Endothelial cell of umbilical vein (primary cell): ENCODE measurements around the gene POLR3G. TPM values are rescaled to one million over a fixed set of nuclear protein-coding genes. Genes with fewer than 3 reads are reported as not detected.

Source experiments
- BruUV-seq: library from RNA; stranded (reverse); fragments of 400-500 nt; replicated peaks from 2 replicates; lab custom pipeline; 2021; lab: Mats Ljungman, UMichigan
- CTCF ChIA-PET: fragments of 300-600, 350-600 bp; sonication (Branson Sonifier 250); formaldehyde crosslinking; loops from one replicate; lab custom pipeline; 2021; ENCODE audit warnings: antibody characterized with exemption, inconsistent platforms; lab: Charles Lee
- POLR2A ChIA-PET: fragments of 300-600, 350-600 bp; sonication (Branson Sonifier 250); formaldehyde crosslinking; loops from one replicate; lab custom pipeline; 2021; ENCODE audit warnings: antibody characterized with exemption, inconsistent platforms; lab: Charles Lee
- DNase-seq: peaks from one replicate; pipeline ENCODE4 v3.0.0-alpha.2; 2011; ENCODE audit warnings: low read depth, low spot score
- FAIRE-seq: peaks from 2 replicates; lab custom pipeline; 2011; peaks lifted over from hg19 to GRCh38; lab: Jason Lieb, UNC
- H2AFZ ChIP-seq: 2 replicates; pipeline ENCODE4 v1.6.0; 2012; ENCODE audit warnings: low read depth, low read length, control low read depth, inconsistent platforms
- H3K27ac ChIP-seq: 2 replicates; pipeline ENCODE4 v1.5.1; 2011; ENCODE audit warnings: low read depth, mild to moderate bottlenecking, control low read depth, low read length, moderate library complexity; ENCODE audit not compliant: insufficient read depth
- H3K27me3 ChIP-seq, 2 experiments: 2 replicates each; pipeline versions ENCODE4 v1.6.0 to v1.6.1; 2011; ENCODE audit warnings: low read length in 2 of 2, mixed read lengths in 1 of 2; ENCODE audit not compliant: control insufficient read depth in 2 of 2, insufficient read depth in 2 of 2
- H3K36me3 ChIP-seq, 2 experiments: 2 replicates in 1 of 2; 3 replicates in 1 of 2; pipeline ENCODE4 v1.5.1; 2011; ENCODE audit warnings: low read length in 2 of 2, mild to moderate bottlenecking in 1 of 2, moderate library complexity in 1 of 2; ENCODE audit not compliant: control insufficient read depth in 2 of 2, insufficient read depth in 2 of 2; ENCODE audit errors: extremely low read depth in 1 of 2
- H3K4me1 ChIP-seq: 3 replicates; pipeline ENCODE4 v1.5.1; 2011; ENCODE audit warnings: mild to moderate bottlenecking, low read length; ENCODE audit not compliant: control insufficient read depth, insufficient read depth; ENCODE audit errors: extremely low read depth
- H3K4me2 ChIP-seq: 2 replicates; pipeline ENCODE4 v1.6.1; 2011; ENCODE audit warnings: low read length, control low read depth, mixed read lengths; ENCODE audit not compliant: insufficient read depth
- H3K4me3 ChIP-seq, 3 experiments: fragments of 200-600 bp in 1 of 3; sonication (generic), shearing (Covaris generic) in 1 of 3; replicated peaks in 1 of 3; 2 replicates each; pipeline ENCODE4 v1.5.1; 2011 to 2016; ENCODE audit warnings: control low read depth in 3 of 3, low read length in 3 of 3, mild to moderate bottlenecking in 2 of 3, inconsistent platforms in 1 of 3, low read depth in 1 of 3, moderate library complexity in 1 of 3; ENCODE audit not compliant: insufficient read depth in 1 of 3
- H3K79me2 ChIP-seq: 2 replicates; pipeline ENCODE4 v1.6.0; 2012; ENCODE audit warnings: low read length, inconsistent platforms; ENCODE audit not compliant: control insufficient read depth, insufficient read depth
- H3K9ac ChIP-seq: replicated peaks from 2 replicates; pipeline ENCODE3; 2011; ENCODE audit warnings: low read length, control low read depth; ENCODE audit not compliant: insufficient read depth; ENCODE audit errors: extremely low read depth
- H3K9me1 ChIP-seq: replicated peaks from 3 replicates; pipeline ENCODE4 v1.6.0; 2011; ENCODE audit warnings: mild to moderate bottlenecking, low read length; ENCODE audit not compliant: control insufficient read depth, insufficient read depth; ENCODE audit errors: extremely low read depth
- H3K9me3 ChIP-seq: replicated peaks from 2 replicates; pipeline ENCODE4 v1.5.1; 2012; ENCODE audit warnings: low read length, inconsistent platforms; ENCODE audit not compliant: control insufficient read depth, insufficient read depth
- H4K20me1 ChIP-seq: replicated peaks from 2 replicates; pipeline ENCODE3; 2011; ENCODE audit warnings: mild to moderate bottlenecking, low read length; ENCODE audit not compliant: control insufficient read depth, insufficient read depth; ENCODE audit errors: extremely low read depth
- EZH2 ChIP-seq: IDR thresholded peaks from 2 replicates; pipeline ENCODE4 v1.6.1; 2012; ENCODE audit warnings: borderline replicate concordance, low read depth, mild to moderate bottlenecking, moderate library complexity, low read length, inconsistent platforms; ENCODE audit not compliant: severe bottlenecking
- FOS ChIP-seq: IDR thresholded peaks from 2 replicates; pipeline ENCODE4 v1.6.1; 2011; ENCODE audit warnings: mild to moderate bottlenecking, low read length, moderate library complexity, borderline replicate concordance; ENCODE audit not compliant: insufficient read depth
- GATA2 ChIP-seq: IDR thresholded peaks from 2 replicates; pipeline ENCODE4 v1.7.0; 2011; ENCODE audit warnings: low read depth, mild to moderate bottlenecking, moderate library complexity, mixed read lengths, low read length; ENCODE audit not compliant: insufficient read length, insufficient read depth
- JUN ChIP-seq: IDR thresholded peaks from 2 replicates; pipeline ENCODE4 v1.6.1; 2011; ENCODE audit warnings: borderline replicate concordance, low read depth; ENCODE audit not compliant: insufficient read length, insufficient read depth
- MYC ChIP-seq: IDR thresholded peaks from one replicate; pipeline ENCODE4 v1.6.1; 2011; ENCODE audit warnings: mild to moderate bottlenecking, low read depth, low read length
- POLR2A ChIP-seq: IDR thresholded peaks from 2 replicates; pipeline ENCODE4 v1.6.1; 2012; ENCODE audit warnings: low read depth, mild to moderate bottlenecking, control low read depth, low read length
- POLR2AphosphoS5 ChIP-seq: IDR thresholded peaks from 2 replicates; pipeline ENCODE4 v1.6.1; 2012; ENCODE audit warnings: low read depth, mild to moderate bottlenecking, control low read depth, low read length, moderate library complexity; ENCODE audit not compliant: insufficient read depth
- dilution Hi-C: fragments of 300-500 bp; cut with MboI; formaldehyde crosslinking; loops from one replicate; pipeline ENCODE4 v1.15.0; 2019; ENCODE audit warnings: low sequenced_read_pairs; ENCODE audit not compliant: extremely low pct_ligation_motif_present
- intact Hi-C: fragments of 100-400 bp; cut with micrococcal nuclease; formaldehyde crosslinking; loops from one replicate; pipeline ENCODE4 v1.10.0; 2022
- polyA plus RNA-seq, 4 experiments: library from polyadenylated mRNA; depleted of rRNA in 3 of 4; stranded (reverse) in 3 of 4; unstranded in 1 of 4; fragments of >200 nt; gene quantifications; 2 replicates each; pipeline versions ENCODE4 v1.2.1 to v1.2.3, GENCODE V29; 2011 to 2012; ENCODE audit warnings: missing spikeins in 1 of 4
- total RNA-seq: library from RNA; stranded (reverse); gene quantifications from 2 replicates; pipeline ENCODE4 v1.2.3, GENCODE V29; 2021
- TF ChIP-seq, protein P1 (sequence below), 2 donors: IDR thresholded peaks; 1 replicate in 1 of 2; 2 replicates in 1 of 2; pipeline ENCODE4 v1.5.1; 2011; ENCODE audit warnings: low read length in 2 of 2, mild to moderate bottlenecking in 2 of 2, moderate library complexity in 2 of 2, control low read depth in 1 of 2, inconsistent platforms in 1 of 2, low read depth in 1 of 2; ENCODE audit not compliant: insufficient read depth in 1 of 2; ENCODE audit errors: extremely low read depth in 1 of 2
- TF ChIP-seq, protein P2 (sequence below): IDR thresholded peaks from 2 replicates; pipeline ENCODE4 v1.6.1; 2011; ENCODE audit not compliant: insufficient read depth, insufficient read length

The POLR3G gene
- total and polyA plus RNA-seq, 2 donors (not counting 3 experiments of a cell fraction or from before 2014, with no cell fraction given) = 15.0 to 15.7 TPM

DNA sequence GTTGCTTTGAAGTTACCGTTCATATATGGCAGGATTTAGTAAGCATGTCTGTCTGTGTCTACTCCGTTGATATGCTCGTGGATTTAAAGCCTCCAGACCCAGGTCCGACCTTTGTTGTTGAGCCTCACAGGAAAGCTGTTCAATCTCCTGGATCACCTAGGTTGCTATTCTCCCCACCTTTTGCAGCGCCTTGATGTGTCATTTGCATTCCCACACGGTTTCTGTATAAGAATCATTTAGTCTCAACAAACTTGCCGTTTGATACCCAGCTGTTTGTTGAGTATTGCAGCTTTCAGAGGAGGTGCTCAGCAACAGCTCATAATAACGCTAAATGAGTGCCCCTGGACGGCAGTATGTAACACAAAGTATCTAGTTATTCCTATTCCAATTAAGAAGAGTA is 82.7 kb downstream of the POLR3G start:
- H3K9ac ChIP-seq = no peak overlapping the region
- H3K4me2 ChIP-seq = no peak overlapping the region
- no peaks in the 10 kb centered on the region for H3K36me3 ChIP-seq
- no peak overlapping the region for H3K4me3 ChIP-seq
- CTCF ChIA-PET = interaction anchor here (0.6 to 0.7 kb wide), 2 partner anchors 16 to 118 kb away, joined by 3 to 5 read pairs; no protein-coding TSS in a partner anchor
- intact Hi-C loops = no loop called here
- no TSS peak for BruUV-seq
- no peaks in the 10 kb centered on the region for H4K20me1 ChIP-seq
- dilution Hi-C loops = no loop called here
- TF ChIP-seq, protein P1, sequence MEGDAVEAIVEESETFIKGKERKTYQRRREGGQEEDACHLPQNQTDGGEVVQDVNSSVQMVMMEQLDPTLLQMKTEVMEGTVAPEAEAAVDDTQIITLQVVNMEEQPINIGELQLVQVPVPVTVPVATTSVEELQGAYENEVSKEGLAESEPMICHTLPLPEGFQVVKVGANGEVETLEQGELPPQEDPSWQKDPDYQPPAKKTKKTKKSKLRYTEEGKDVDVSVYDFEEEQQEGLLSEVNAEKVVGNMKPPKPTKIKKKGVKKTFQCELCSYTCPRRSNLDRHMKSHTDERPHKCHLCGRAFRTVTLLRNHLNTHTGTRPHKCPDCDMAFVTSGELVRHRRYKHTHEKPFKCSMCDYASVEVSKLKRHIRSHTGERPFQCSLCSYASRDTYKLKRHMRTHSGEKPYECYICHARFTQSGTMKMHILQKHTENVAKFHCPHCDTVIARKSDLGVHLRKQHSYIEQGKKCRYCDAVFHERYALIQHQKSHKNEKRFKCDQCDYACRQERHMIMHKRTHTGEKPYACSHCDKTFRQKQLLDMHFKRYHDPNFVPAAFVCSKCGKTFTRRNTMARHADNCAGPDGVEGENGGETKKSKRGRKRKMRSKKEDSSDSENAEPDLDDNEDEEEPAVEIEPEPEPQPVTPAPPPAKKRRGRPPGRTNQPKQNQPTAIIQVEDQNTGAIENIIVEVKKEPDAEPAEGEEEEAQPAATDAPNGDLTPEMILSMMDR (IDR thresholded peaks at IDR 0.05; ENCODE audit: extremely low read depth in 1 of 2, insufficient read depth in 1 of 2, low read depth in 1 of 2, low read length in 2 of 2) = no peak
- TF ChIP-seq EZH2 (no peak), JUN (no peak), FOS (no peak), GATA2 (no peak), POLR2A (no peak), POLR2AphosphoS5 (no peak), MYC (no peak)
- TF ChIP-seq, protein P2, sequence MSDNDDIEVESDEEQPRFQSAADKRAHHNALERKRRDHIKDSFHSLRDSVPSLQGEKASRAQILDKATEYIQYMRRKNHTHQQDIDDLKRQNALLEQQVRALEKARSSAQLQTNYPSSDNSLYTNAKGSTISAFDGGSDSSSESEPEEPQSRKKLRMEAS = no peak
- no peak overlapping the region for H3K27ac ChIP-seq
- DNase-seq = no peak
- H2AFZ ChIP-seq = no peak overlapping the region
- H3K9me3 ChIP-seq = no peaks in the 10 kb centered on the region
- FAIRE-seq = no peak
- H3K9me1 ChIP-seq = no peaks in the 10 kb centered on the region
- no peaks in the 10 kb centered on the region for H3K4me1 ChIP-seq
- POLR2A ChIA-PET = no interaction called here
- peaks cover 47 to 84% of the 10 kb centered on the region in 2 experiments for H3K27me3 ChIP-seq
- no peaks in the 10 kb centered on the region for H3K79me2 ChIP-seq
